Prostate gland (tissue), 2 donors: Measurements from ENCODE around the gene NDUFS6.

Experiments used
- POLR2A ChIP-seq: fragments of 450-650 bp; IDR thresholded peaks from one replicate; pipeline ENCODE4 v1.6.1; 2016; ENCODE audit warnings: antibody characterized with exemption, mild to moderate bottlenecking
- TF ChIP-seq, protein P1 (sequence below), 4 experiments: fragments of 200-600 bp in 2 of 4; fragments of 450-650 bp in 2 of 4; sonication (generic) in 2 of 4; IDR thresholded peaks; 1 replicate in 3 of 4; 2 replicates in 1 of 4; pipeline ENCODE4 v1.5.1; 2016 to 2019; ENCODE audit warnings: antibody characterized with exemption in 4 of 4, mild to moderate bottlenecking in 2 of 4, moderate library complexity in 2 of 4

DNA sequence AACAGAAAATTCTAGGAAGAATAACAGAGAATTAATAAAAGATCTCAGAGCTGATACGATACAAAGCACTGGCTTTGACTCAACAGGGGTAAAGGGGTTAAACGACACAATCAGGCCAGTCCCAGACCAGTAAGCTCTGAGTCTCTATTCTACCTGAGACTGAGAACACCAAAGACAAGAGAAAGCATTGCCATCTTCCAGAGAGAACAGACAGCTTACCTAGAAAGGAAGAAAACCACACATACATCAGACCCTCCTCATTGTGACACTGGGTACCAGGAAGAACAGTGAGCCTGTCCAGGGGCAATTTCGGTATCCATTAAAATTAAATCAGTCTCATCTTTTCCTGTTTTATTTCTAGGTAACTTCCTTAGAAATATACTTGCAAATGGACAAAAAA, 42.6 kb upstream of the NDUFS6 start:
- no peak for TF ChIP-seq POLR2A
- TF ChIP-seq, protein P1, sequence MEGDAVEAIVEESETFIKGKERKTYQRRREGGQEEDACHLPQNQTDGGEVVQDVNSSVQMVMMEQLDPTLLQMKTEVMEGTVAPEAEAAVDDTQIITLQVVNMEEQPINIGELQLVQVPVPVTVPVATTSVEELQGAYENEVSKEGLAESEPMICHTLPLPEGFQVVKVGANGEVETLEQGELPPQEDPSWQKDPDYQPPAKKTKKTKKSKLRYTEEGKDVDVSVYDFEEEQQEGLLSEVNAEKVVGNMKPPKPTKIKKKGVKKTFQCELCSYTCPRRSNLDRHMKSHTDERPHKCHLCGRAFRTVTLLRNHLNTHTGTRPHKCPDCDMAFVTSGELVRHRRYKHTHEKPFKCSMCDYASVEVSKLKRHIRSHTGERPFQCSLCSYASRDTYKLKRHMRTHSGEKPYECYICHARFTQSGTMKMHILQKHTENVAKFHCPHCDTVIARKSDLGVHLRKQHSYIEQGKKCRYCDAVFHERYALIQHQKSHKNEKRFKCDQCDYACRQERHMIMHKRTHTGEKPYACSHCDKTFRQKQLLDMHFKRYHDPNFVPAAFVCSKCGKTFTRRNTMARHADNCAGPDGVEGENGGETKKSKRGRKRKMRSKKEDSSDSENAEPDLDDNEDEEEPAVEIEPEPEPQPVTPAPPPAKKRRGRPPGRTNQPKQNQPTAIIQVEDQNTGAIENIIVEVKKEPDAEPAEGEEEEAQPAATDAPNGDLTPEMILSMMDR (IDR thresholded peaks at IDR 0.05), result no peak
